Measurements from ENCODE around the gene ITPK1.

DNA sequence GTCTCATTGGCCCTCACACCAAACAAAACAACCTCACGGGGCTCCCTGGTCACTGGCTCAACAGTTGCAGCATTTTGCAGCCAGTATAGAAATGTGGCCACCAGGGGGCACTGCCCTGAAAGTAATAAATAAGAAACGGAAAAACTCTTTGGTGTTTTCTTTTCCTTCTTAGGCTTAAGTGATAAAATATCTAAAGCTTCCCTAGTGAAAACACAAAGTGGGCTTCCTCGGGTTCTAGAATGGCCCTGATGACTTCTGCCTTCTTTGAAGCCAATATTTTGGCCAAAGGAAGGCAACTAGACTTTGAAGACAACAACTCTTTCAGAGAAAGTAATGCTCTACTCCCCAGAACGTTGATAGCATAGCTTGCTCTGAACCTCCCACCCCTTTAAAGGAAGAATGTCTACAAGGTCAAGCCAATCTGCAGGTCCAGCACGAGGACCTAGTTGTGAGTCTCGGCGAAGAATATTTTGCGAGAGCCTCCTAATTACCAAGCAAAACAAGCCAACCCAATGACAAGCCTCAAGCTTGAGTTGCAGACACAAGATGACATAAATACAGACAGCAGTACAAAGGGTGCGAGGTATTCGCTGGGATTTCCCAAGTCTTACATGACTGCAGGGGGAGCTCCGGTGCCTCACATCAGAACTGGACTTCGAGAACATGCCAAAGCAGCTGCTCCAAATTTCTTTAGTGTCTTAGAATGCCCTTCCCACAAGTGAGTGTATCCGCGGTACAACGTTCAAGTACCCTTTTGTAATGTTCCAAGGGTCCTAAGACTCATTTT lies 2.6 kb downstream of the ITPK1 start:
- TF ChIP-seq ZNF121 (tag by site-specific recombination; IDR thresholded peaks at IDR 0.05) = no peak
- TF ChIP-seq, protein P1, sequence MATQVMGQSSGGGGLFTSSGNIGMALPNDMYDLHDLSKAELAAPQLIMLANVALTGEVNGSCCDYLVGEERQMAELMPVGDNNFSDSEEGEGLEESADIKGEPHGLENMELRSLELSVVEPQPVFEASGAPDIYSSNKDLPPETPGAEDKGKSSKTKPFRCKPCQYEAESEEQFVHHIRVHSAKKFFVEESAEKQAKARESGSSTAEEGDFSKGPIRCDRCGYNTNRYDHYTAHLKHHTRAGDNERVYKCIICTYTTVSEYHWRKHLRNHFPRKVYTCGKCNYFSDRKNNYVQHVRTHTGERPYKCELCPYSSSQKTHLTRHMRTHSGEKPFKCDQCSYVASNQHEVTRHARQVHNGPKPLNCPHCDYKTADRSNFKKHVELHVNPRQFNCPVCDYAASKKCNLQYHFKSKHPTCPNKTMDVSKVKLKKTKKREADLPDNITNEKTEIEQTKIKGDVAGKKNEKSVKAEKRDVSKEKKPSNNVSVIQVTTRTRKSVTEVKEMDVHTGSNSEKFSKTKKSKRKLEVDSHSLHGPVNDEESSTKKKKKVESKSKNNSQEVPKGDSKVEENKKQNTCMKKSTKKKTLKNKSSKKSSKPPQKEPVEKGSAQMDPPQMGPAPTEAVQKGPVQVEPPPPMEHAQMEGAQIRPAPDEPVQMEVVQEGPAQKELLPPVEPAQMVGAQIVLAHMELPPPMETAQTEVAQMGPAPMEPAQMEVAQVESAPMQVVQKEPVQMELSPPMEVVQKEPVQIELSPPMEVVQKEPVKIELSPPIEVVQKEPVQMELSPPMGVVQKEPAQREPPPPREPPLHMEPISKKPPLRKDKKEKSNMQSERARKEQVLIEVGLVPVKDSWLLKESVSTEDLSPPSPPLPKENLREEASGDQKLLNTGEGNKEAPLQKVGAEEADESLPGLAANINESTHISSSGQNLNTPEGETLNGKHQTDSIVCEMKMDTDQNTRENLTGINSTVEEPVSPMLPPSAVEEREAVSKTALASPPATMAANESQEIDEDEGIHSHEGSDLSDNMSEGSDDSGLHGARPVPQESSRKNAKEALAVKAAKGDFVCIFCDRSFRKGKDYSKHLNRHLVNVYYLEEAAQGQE (tag by site-specific recombination; IDR thresholded peaks at IDR 0.05) = no peak
- TF ChIP-seq, protein P2, sequence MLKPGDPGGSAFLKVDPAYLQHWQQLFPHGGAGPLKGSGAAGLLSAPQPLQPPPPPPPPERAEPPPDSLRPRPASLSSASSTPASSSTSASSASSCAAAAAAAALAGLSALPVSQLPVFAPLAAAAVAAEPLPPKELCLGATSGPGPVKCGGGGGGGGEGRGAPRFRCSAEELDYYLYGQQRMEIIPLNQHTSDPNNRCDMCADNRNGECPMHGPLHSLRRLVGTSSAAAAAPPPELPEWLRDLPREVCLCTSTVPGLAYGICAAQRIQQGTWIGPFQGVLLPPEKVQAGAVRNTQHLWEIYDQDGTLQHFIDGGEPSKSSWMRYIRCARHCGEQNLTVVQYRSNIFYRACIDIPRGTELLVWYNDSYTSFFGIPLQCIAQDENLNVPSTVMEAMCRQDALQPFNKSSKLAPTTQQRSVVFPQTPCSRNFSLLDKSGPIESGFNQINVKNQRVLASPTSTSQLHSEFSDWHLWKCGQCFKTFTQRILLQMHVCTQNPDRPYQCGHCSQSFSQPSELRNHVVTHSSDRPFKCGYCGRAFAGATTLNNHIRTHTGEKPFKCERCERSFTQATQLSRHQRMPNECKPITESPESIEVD (tag by site-specific recombination; IDR thresholded peaks at IDR 0.05) = 0 out of 2 replicates have a peak, but pooled peaks have one; percentile 5
- TF ChIP-seq, protein P3, sequence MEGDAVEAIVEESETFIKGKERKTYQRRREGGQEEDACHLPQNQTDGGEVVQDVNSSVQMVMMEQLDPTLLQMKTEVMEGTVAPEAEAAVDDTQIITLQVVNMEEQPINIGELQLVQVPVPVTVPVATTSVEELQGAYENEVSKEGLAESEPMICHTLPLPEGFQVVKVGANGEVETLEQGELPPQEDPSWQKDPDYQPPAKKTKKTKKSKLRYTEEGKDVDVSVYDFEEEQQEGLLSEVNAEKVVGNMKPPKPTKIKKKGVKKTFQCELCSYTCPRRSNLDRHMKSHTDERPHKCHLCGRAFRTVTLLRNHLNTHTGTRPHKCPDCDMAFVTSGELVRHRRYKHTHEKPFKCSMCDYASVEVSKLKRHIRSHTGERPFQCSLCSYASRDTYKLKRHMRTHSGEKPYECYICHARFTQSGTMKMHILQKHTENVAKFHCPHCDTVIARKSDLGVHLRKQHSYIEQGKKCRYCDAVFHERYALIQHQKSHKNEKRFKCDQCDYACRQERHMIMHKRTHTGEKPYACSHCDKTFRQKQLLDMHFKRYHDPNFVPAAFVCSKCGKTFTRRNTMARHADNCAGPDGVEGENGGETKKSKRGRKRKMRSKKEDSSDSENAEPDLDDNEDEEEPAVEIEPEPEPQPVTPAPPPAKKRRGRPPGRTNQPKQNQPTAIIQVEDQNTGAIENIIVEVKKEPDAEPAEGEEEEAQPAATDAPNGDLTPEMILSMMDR (tag by site-specific recombination; IDR thresholded peaks at IDR 0.05) = no peak; the same call in 1 of the 2 replicates
- no peak for TF ChIP-seq ZNF16 (tag by site-specific recombination; IDR thresholded peaks at IDR 0.05; ENCODE audit: low read depth)
- no peak for TF ChIP-seq KLF9 (tag by site-specific recombination; IDR thresholded peaks at IDR 0.05; ENCODE audit: low read depth)
- TF ChIP-seq GLI2 (tag by site-specific recombination; IDR thresholded peaks at IDR 0.05; ENCODE audit: borderline replicate concordance, low read depth) = no peak
- TF ChIP-seq, protein P4, sequence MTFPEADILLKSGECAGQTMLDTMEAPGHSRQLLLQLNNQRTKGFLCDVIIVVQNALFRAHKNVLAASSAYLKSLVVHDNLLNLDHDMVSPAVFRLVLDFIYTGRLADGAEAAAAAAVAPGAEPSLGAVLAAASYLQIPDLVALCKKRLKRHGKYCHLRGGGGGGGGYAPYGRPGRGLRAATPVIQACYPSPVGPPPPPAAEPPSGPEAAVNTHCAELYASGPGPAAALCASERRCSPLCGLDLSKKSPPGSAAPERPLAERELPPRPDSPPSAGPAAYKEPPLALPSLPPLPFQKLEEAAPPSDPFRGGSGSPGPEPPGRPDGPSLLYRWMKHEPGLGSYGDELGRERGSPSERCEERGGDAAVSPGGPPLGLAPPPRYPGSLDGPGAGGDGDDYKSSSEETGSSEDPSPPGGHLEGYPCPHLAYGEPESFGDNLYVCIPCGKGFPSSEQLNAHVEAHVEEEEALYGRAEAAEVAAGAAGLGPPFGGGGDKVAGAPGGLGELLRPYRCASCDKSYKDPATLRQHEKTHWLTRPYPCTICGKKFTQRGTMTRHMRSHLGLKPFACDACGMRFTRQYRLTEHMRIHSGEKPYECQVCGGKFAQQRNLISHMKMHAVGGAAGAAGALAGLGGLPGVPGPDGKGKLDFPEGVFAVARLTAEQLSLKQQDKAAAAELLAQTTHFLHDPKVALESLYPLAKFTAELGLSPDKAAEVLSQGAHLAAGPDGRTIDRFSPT (tag by site-specific recombination; IDR thresholded peaks at IDR 0.05) = no peak
- no peak for TF ChIP-seq ZFP37 (tag by site-specific recombination; IDR thresholded peaks at IDR 0.05)
- TF ChIP-seq, protein P5, sequence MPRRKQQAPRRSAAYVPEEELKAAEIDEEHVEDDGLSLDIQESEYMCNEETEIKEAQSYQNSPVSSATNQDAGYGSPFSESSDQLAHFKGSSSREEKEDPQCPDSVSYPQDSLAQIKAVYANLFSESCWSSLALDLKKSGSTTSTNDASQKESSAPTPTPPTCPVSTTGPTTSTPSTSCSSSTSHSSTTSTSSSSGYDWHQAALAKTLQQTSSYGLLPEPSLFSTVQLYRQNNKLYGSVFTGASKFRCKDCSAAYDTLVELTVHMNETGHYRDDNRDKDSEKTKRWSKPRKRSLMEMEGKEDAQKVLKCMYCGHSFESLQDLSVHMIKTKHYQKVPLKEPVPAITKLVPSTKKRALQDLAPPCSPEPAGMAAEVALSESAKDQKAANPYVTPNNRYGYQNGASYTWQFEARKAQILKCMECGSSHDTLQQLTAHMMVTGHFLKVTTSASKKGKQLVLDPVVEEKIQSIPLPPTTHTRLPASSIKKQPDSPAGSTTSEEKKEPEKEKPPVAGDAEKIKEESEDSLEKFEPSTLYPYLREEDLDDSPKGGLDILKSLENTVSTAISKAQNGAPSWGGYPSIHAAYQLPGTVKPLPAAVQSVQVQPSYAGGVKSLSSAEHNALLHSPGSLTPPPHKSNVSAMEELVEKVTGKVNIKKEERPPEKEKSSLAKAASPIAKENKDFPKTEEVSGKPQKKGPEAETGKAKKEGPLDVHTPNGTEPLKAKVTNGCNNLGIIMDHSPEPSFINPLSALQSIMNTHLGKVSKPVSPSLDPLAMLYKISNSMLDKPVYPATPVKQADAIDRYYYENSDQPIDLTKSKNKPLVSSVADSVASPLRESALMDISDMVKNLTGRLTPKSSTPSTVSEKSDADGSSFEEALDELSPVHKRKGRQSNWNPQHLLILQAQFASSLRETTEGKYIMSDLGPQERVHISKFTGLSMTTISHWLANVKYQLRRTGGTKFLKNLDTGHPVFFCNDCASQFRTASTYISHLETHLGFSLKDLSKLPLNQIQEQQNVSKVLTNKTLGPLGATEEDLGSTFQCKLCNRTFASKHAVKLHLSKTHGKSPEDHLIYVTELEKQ (tag by site-specific recombination; IDR thresholded peaks at IDR 0.05; ENCODE audit: borderline replicate concordance) = no peak
- TF ChIP-seq, protein P6, sequence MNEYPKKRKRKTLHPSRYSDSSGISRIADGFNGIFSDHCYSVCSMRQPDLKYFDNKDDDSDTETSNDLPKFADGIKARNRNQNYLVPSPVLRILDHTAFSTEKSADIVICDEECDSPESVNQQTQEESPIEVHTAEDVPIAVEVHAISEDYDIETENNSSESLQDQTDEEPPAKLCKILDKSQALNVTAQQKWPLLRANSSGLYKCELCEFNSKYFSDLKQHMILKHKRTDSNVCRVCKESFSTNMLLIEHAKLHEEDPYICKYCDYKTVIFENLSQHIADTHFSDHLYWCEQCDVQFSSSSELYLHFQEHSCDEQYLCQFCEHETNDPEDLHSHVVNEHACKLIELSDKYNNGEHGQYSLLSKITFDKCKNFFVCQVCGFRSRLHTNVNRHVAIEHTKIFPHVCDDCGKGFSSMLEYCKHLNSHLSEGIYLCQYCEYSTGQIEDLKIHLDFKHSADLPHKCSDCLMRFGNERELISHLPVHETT (tag by site-specific recombination; IDR thresholded peaks at IDR 0.05) = no peak
- TF ChIP-seq ZNF660 (tag by site-specific recombination; IDR thresholded peaks at IDR 0.05) = no peak
- TF ChIP-seq, protein P7, sequence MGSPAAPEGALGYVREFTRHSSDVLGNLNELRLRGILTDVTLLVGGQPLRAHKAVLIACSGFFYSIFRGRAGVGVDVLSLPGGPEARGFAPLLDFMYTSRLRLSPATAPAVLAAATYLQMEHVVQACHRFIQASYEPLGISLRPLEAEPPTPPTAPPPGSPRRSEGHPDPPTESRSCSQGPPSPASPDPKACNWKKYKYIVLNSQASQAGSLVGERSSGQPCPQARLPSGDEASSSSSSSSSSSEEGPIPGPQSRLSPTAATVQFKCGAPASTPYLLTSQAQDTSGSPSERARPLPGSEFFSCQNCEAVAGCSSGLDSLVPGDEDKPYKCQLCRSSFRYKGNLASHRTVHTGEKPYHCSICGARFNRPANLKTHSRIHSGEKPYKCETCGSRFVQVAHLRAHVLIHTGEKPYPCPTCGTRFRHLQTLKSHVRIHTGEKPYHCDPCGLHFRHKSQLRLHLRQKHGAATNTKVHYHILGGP (tag by site-specific recombination; IDR thresholded peaks at IDR 0.05) = no peak
